ENCODE results near the gene SLC4A3.
"Not testable (repeated sequence)": the region's sequence is repeated elsewhere in the genome, so short reads cannot be mapped to it uniquely, and the experiment has no call there.

SLC4A3 gene

DNA sequence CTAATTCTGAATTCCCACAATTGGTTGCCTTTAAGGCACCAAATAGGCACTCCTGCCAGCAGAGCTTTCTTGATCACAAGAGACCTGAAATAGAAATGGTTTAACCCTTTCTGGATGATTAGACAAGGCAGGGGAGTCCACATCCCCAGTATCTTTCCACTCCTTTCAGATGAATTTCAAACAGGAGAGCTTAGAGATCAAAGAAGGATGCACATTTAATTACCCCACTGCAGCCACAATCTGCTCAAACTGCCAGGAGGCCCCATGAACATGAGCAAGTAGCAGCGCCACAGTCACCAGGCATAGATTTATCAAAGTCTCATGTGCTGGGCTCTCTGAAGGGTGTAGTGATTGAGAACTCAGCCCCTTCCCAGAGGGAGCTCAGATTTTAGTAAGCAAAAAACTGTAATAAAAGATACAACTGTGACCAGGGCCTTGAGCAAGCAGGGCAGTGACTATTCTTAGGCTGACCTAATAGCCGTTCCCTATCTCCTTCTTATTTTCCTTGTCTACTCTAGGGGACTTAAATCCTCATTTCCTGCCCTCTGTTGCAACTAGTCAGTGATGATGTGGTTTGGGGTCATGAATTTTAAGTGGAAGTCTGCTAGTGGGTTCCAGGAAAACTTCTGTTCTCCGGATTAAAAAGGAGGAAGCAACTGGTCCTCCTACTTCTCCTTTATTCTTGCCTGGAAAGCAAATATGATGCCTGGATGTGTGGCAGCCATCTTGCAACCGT lies 53.7 kb downstream of the SLC4A3 start:
- no peak for DNase-seq (ENCODE audit: low read depth)

DNA sequence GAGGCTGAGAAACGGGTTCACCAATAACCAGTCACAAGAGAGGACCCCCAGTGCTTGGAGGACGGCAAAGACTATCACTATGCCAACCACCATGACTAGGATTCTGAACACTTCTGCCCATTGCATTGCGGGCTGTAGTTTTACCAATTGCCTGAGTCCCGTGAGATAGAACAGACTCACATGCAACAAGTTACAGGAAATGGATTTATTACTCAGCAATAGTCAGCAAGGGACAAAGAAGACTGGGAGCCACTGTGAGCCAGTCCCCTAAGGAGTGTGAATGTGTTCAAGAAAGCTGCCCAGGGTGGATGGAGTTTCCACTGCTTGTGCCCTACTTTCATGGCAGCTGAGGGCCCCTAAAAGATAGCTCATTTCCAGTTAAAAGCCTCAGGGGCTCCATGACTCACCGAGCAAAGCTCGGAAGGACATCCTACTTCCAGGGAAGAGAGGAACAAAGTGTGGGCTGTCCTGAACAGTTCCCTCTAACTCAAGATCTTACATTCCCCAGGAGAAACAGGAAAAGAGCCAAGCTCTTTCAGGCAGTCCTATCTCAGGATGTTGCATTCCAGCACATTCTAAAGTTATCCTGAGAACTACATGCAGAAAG lies 54.4 kb downstream of the SLC4A3 start:
- no peak for DNase-seq (ENCODE audit: low read depth)

DNA sequence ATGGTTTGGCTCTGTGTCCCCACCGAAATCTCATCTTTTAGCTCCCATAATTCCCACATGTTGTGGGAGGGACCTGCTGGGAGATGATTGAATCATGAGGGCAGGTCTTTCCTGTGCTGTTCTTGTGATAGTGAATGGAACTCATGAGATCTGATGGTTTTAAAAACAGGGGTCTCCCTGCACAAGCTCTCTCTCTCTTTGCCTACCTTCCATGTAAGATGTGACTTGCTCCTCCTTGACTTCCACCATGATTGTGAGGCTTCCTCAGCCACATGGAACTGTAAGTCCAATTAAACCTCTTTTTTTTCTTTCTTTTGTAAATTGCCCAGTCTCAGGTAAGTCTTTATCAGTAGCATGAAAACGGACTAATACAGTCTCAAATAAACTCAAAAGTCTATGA lies 56.0 kb downstream of the SLC4A3 start:
- not testable (repeated sequence) for DNase-seq (ENCODE audit: low read depth)

DNA sequence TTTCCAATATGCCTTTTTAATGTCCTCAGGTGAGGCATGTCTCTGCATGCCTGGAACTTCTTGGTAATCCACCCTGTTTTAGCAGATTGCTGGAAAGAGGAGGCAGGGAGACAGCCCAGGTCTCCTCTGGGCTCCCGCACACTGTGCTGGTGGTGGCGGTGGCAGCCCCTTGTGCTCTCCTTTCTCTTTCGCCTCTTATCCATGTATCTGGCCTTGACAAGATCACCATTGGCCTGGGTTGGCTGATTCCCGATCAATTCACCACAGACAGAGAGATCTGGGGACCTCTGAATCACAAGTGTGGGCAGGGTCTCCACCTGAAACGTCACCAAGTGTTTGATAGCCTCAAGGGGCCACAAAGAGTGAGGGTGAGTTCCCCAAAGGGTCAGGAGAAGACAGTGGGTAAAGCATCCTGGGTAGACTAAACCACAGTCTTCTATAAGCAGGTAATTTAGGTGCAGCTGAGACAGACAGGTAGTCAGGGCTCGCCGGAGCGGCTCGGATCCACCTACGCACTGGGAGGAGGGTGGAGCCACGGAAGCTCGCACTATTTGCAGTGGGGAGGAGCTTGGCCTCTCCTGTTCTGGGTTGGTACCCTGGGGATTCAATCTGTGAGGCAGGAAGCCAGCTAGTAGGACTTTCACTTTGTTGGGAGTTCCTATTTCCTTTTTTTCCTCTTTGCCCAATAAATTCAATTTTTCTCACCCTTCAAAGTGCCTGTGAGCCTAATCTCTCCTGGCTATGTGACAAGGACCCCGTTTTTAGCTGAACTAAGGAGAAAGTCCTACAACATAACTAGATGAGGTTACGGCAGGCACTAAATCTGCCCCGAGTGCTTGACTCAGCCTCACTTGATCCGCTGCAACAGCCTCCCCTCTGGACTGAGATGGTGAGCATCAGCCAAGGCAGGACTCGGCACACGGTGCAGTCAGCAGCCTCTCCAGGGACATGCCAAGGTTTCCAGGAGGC lies 57.6 kb downstream of the SLC4A3 start:
- no peak for DNase-seq (ENCODE audit: low read depth)

DNA sequence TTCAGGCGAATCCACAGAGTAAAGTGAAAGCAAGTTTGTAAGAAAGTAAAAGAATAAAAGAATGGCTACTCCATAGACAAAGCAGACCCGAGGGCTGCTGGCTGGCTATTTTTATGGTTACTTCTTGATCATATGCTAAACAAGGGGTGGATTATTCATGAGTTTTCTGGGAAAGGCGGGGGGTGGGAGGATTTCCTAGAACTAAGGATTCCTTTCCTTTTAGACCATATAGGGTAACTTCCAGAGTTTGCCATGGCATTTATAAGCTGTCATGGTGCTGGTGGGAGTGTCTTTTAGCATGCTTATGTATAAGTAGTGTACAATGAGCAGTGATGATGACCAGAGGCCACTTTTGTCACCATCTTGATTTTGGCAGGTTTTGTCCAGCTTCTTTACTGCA lies 59.8 kb downstream of the SLC4A3 start:
- DNase-seq (ENCODE audit: low read depth) = no peak

DNA sequence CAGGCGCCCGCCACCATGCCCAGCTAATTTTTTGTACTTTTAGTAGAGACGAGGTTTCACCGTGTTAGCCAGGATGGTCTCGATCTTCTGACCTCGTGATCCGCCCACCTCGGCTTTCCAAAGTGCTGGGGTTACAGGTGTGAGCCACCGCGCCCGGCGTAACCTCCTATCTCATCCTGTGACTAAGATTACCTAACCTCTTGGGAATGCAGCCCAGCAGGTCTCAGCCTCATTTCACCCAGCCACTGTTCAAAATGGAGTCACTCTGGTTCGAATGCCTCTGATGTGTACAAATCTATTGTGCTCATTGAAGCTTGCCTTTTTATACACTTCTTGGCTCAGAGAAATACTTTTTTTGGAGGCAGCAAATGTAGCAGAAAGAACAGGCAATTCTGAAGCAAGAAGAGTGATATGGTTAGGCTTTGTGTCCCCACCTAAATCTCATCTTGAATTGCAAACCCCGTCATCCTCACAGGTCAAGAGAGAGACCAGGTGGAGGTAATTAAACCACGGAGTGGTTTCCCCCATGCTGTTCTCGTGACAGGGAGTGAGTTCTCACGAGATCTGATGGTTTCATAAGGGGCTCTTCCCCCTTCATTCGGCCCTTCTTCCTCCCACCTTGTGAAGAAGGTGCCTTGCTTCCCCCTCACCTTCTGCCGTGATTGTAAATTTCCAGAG lies 60.6 kb downstream of the SLC4A3 start:
- no peak for DNase-seq (ENCODE audit: low read depth)

DNA sequence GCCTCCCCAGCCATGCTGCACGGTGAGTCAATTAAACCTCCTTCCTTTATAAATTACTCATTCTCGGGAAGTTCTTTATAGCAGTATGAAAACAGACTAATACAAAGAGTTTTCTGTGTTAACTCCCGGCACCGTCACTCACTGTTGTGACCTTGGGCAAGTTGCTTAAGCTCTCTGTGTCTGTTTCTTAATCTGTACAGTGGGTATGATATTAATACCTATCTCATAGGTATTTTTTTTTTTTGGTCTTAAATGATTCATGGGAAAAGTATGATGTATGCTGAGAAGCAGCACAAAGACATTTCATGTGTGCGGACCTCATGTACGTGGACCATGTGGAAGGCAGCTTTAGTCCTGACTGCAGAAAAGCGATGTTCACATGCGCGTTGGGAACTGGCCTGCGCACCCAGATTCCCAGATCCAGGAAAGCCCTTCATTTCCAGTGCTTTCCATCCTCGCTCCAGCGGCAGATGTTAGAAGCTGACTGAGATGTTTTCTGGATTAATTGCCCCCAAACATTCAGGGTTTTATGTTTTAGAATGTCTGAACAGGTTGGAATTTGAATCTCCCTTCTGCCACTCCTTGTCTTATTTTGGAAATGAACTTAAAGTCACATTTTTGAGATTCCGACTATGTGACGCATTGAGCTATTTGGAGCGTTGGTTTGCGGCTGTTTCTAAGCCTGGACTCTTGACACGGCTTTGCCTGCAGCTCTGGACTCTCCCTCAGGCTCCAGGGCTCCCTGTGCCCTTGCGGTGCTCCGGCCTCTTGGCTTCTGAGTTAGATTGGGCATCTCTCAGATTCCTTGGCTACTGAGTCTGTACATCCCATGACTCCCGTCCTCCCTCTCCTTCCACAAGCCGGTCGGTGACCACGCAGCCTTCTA lies 61.4 kb downstream of the SLC4A3 start:
- no peak for DNase-seq (ENCODE audit: low read depth)

DNA sequence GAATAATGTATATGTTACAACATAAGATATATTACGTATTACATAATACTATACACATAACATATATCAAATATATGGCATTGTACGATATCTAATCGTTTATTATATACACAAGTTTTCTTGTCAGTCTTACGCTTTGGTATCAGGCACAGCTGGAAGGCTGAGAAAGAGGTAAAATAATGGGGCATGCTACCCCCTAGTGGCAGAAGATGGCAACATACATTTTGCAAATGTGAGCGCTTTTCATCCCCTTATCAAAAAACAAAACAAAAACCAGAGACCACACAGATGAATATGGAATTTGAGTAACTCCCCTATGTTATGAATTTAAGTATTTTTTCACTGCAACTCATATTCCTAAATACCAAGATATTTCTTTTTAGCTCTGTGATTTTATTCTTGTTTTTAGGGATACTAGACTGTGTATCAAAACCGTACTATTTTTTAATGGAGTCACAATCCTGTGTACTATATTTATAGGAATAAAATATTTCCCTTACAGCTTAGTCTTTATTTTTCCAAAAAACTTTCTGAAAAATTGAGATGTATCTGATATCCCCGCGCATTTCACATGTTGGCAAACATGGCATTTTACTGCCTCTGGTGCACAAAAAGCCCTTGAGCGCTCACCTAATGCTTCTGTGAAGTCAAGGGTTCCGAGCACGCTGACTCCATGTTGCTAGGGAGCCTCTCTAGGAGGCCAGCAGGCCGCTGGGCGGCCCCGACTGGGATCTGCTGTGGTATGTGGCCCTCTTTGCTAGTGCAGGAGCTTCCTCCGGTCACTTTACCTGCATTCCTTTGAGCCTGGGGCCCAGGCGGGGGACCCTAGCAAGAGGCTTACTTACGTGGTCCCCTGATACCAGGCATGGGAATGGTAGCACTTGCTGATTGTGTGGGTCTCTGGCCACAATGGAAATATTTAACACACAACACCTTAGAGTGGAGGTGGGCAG lies 62.5 kb downstream of the SLC4A3 start:
- DNase-seq (ENCODE audit: low read depth) = no peak

DNA sequence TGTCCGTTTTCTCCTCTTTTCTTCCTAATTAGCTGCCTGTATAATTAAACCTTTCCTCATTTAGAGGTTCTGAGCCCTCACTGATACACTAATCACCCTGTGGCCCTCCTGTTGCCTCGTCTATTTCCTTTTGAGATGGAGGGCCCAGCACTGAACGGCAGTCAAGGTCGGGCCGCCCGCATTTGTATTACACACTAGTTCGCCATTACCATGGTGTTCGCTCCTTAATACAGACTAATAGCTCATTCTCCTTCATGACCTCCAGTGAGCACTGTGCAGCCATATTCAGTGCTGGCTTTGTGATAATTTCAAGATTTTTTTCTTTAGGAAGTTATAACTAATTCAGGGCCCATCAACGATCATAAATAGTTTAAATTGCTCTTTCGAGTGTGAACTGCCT lies 64.1 kb downstream of the SLC4A3 start:
- DNase-seq (ENCODE audit: low read depth) = no peak

Data from activated T-helper 1 cell treated with Interleukin-2 at 50 U/mL for 16 hours (primary cell).